GM21381 (cell line): Measurements from ENCODE around the gene C1QL2.

ENCODE experiments used
- ATAC-seq: cut with Tn5 transposase; IDR thresholded peaks from one replicate; pipeline ENCODE4 v1.9.1; 2021; ENCODE audit warnings: mild to moderate bottlenecking, moderate library complexity; ENCODE audit not compliant: unreplicated experiment

C1QL2 gene

GRCh38 chr2:119147776-119148715, 10.5 kb downstream of the C1QL2 start:
- ATAC-seq = no peak

- no peak for ATAC-seq
These were observed 13.7 kb downstream of the C1QL2 start for GRCh38 chr2:119144806-119145205.

GRCh38 chr2:119142824-119143223, 15.7 kb downstream of the C1QL2 start:
- no peak for ATAC-seq

GRCh38 chr2:119137502-119137901, 21.0 kb downstream of the C1QL2 start:
- ATAC-seq = no peak

- ATAC-seq = no peak
These were observed 21.7 kb downstream of the C1QL2 start for GRCh38 chr2:119136872-119137271.

- no peak for ATAC-seq
These were observed 22.5 kb downstream of the C1QL2 start for GRCh38 chr2:119136093-119136492.

- no peak for ATAC-seq
These were observed 23.8 kb downstream of the C1QL2 start for GRCh38 chr2:119134775-119135174.

- ATAC-seq = no peak
These were observed 31.9 kb downstream of the C1QL2 start for GRCh38 chr2:119126650-119127049.

GRCh38 chr2:119123389-119123788, 35.2 kb downstream of the C1QL2 start:
- no peak for ATAC-seq

GRCh38 chr2:119122663-119123062, 35.9 kb downstream of the C1QL2 start:
- no peak for ATAC-seq

- ATAC-seq = no peak
These were observed 38.4 kb downstream of the C1QL2 start for GRCh38 chr2:119119999-119120756.

GRCh38 chr2:119119076-119119785, 39.3 kb downstream of the C1QL2 start:
- ATAC-seq = no peak

GRCh38 chr2:119117891-119118882, 40.4 kb downstream of the C1QL2 start:
- ATAC-seq = no peak

- ATAC-seq = no peak
These were observed 41.1 kb downstream of the C1QL2 start for GRCh38 chr2:119117408-119117807.

- ATAC-seq = no peak
These were observed 41.9 kb downstream of the C1QL2 start for GRCh38 chr2:119116411-119117295.

GRCh38 chr2:119114266-119114665, 44.3 kb downstream of the C1QL2 start:
- no peak for ATAC-seq

GRCh38 chr2:119113489-119113770, 45.1 kb downstream of the C1QL2 start:
- ATAC-seq = no peak

GRCh38 chr2:119112770-119113488, 45.6 kb downstream of the C1QL2 start:
- ATAC-seq = no peak

GRCh38 chr2:119112230-119112629, 46.3 kb downstream of the C1QL2 start:
- no peak for ATAC-seq
